Measurements from ENCODE around the gene MED1.

MED1 gene

GRCh38 chr17:39359994-39360393 lies 91.1 kb downstream of the MED1 start:
- DNase-seq, result no peak

GRCh38 chr17:39357986-39358385 lies 93.1 kb downstream of the MED1 start:
- DNase-seq, result no peak

GRCh38 chr17:39357488-39357887 lies 93.6 kb downstream of the MED1 start:
- no peak for DNase-seq
